ENCODE data around the gene MAGEB10.
"Not testable (repeated sequence)": the region's sequence is repeated elsewhere in the genome, so short reads cannot be mapped to it uniquely, and the experiment has no call there.

MAGEB10 gene

GRCh38 chrX:27807690-27808089 is at the start of gene MAGEB10:
MAGEB10 (plus strand) TSS chrX:27807990; CDS start chrX:27821307, 13,317 bp downstream.
- no peak for DNase-seq

GRCh38 chrX:27765718-27766117 is 42.1 kb upstream of the MAGEB10 start:
- DNase-seq, result no peak

GRCh38 chrX:27767387-27767786 is 40.4 kb upstream of the MAGEB10 start:
- no peak for DNase-seq

GRCh38 chrX:27775984-27776383 is 31.8 kb upstream of the MAGEB10 start:
- no peak for DNase-seq

GRCh38 chrX:27796640-27797257 is 11.0 kb upstream of the MAGEB10 start:
- DNase-seq, result no peak

- DNase-seq, result no peak
Measured at GRCh38 chrX:27797575-27797974, 10.2 kb upstream of the MAGEB10 start.

- no peak for DNase-seq
Measured at GRCh38 chrX:27808226-27808625, 436 bp downstream of the MAGEB10 start.

GRCh38 chrX:27808991-27809859 is 1.4 kb downstream of the MAGEB10 start:
- DNase-seq, result not testable (repeated sequence)

GRCh38 chrX:27815209-27815608 is 7.4 kb downstream of the MAGEB10 start:
- no peak for DNase-seq

GRCh38 chrX:27823812-27824211 is 16.0 kb downstream of the MAGEB10 start:
- DNase-seq, result no peak

GRCh38 chrX:27838185-27838584 is 30.4 kb downstream of the MAGEB10 start:
- no peak for DNase-seq

GRCh38 chrX:27840881-27841280 is 33.1 kb downstream of the MAGEB10 start:
- no peak for DNase-seq

- DNase-seq, result no peak
Measured at GRCh38 chrX:27842859-27843258, 35.1 kb downstream of the MAGEB10 start.

GRCh38 chrX:27860337-27860736 is 52.5 kb downstream of the MAGEB10 start:
- no peak for DNase-seq

GRCh38 chrX:27863809-27864208 is 56.0 kb downstream of the MAGEB10 start:
- DNase-seq, result no peak
